PC-9 (cell line): ENCODE results near the gene LPAR2.

Experiments
- CTCF ChIP-seq: fragments of 200-600 bp; sonication (generic); conservative IDR thresholded peaks from 2 replicates; pipeline ENCODE4 v1.6.1; 2017; ENCODE audit warnings: mixed run types, antibody characterized with exemption, mild to moderate bottlenecking, moderate library complexity
- EZH2 ChIP-seq: fragments of 200-600 bp; sonication (generic); IDR thresholded peaks from 2 replicates; pipeline ENCODE4 v1.8.0; 2017; ENCODE audit warnings: antibody characterized with exemption, low read depth

GRCh38 chr19:19650331-19650730 is 22.3 kb upstream of the LPAR2 start:
- TF ChIP-seq CTCF (no peak), EZH2 (no peak)
